ENCODE measurements around the gene AAMP.
"Not testable (repeated sequence)": the region's sequence is repeated elsewhere in the genome, so short reads cannot be mapped to it uniquely, and the experiment has no call there.

The AAMP gene

DNA sequence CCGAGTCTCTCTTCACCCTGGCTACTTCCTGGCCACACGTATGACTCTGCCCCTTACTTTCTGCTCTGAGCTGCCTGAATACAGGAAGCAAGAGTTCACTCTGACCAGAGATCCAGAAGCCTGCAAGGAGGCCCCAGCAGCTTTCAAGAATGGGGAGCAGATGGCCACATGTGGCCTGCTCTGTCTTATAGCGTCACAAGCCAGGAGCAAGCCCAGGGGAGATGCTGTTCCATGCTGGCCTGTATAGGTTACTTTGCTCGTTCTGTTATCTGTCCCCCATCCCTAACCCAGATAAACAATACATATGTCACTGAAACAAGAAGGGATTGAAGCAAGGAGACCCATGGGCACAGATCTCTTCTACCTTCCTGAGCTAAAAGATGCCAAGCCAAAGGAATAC lies 4.6 kb upstream of the AAMP start:
- DNase-seq (ENCODE audit: low read depth, low spot score), result no peak

GRCh38 chr2:218273908-218274249 lies 3.9 kb upstream of the AAMP start:
- DNase-seq (ENCODE audit: low read depth, low spot score), result no peak

- DNase-seq (ENCODE audit: low read depth, low spot score), result not testable (repeated sequence)
Observed at GRCh38 chr2:218273214-218273907, 3.4 kb upstream of the AAMP start.

DNA sequence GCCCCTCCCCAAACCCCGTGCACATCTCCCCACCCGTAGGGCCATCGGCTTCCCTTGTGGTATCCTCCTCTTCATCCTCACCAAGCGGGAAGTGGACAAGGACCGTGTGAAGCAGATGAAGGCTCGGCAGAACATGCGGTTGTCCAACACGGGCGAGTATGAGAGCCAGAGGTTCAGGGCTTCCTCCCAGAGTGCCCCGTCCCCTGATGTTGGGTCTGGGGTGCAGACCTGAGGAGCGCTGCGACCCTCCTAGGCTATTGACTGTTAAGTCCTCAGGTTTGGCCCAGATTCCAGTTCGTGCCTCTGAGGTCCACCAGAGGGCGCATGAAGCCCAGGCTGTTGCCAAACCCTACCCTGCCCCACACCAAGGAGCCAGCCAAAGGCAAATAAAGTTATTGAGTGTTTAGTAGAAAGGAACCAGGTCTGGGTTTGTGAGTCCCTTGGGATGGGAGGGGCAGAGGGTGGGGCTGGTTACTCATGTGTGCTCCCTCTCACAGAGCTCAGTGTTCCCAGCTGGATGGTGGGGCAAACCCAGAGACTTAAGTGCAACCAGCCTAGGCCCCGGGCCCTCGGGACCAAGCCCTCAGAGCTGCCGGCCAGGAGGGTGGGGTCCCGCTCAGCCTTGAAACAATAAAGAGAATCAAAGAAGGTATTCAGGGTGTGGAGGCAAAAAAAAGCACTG lies 2.7 kb upstream of the AAMP start:
- DNase-seq (ENCODE audit: low read depth, low spot score), result peak; percentile 52

DNA sequence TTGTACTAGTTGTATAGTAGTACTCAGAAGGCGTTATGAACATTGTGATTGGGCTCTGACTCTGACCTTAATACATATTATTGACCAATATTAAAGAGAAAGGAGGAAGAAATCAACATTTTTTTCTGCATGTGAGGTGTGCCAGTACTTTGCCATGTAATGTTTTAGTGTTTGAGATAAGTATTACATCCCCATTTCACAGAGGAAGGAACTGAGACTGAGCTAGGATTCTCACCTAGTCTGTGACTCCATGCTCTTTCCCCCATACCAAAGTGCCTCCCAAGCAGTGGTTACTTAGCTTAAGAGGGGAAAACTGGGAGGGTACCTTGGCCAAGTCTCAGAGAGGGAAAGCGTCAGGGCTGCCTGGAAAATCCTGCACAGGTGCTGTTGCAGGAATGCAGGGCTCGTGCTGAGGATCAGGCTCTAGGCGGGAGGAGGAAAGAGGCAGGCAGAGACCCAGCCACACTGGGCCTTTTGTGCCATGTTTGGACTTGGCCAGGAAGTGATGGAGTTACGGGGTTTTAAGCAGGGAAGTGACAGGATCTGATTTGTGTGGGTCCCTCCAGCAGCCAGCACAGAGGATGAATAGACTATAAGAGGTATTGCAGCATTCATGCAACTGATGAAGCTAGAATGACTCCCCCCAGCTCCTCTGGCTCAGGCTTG lies 2.1 kb upstream of the AAMP start:
- DNase-seq (ENCODE audit: low read depth, low spot score), result no peak

DNA sequence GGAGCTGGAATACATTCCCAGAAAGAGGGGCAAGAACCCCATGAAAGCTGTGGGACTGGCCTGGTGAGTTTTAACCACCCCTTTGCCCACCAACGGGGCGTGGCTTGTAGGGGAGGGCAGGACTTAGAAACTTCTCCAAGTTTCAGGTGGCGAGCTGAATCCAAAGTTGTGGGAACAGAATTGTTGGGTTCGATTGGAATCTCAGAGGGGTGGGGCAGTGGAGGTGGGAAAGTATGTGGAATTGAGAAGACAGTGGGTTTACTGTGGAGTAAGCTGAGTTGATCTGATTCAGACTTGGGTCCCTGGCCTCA lies 1.5 kb upstream of the AAMP start:
- DNase-seq (ENCODE audit: low read depth, low spot score), result no peak

DNA sequence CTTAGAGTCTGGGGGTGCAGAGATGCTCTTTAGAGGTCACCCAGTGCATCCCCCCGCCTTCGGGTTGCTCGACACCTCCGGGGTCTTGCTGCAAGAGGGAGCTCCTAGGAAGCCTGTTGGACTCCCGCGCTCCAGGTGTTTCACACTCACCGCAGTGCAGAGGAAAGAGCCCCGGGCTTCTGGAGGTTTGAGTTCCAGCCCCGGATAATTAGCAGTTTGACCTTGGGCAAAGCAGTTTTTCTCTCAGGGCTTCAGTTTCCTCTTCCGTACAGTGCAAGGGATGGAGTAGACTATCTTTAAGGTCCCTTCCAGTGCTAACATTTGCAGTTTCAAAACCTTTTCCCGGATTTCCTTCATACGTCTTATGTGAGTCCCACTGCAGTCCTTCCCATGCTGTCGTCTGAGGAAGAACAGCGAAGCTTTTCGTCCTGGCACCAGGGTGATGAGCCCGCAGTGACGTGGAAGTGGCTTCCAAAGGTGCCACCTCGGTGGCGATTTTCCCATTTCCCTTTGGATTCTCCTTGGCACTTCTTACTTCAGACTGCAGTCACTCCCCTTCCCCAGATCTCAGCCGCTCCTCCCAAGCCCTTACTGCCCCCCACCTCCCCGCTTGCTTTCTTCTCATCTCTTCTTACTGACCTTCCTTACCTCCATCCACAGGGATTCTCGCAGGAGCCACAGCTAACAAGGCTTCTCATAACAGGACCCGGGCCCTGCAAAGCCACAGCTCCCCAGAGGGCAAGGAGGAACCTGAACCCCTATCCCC lies 967 bp upstream of the AAMP start:
- no peak for DNase-seq (ENCODE audit: low read depth, low spot score)

DNA sequence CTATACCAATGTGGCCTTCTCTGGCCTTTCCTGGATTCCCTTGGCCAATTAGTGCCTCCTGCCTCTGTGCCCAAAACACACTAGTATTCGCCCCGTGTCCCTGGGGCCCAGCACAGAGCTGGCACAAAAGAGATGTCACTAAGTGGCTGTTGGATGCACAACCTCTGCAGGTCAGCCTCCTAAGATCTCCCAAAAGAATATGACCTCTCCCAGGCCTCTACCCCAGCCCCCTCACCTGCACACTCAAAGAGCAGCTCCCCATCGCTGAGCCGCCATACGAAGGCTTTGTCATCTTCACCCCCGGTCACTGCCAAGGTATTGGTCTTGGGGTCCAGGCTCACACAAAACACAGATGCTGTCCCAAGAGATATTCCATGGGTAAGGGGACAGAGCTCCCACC lies 2.7 kb downstream of the AAMP start:
- DNase-seq (ENCODE audit: low read depth, low spot score), result no peak

GRCh38 chr2:218266316-218266979 lies 3.5 kb downstream of the AAMP start:
- no peak for DNase-seq (ENCODE audit: low read depth, low spot score)

- DNase-seq (ENCODE audit: low read depth, low spot score), result no peak
Observed at GRCh38 chr2:218265626-218266025, 4.3 kb downstream of the AAMP start.

GRCh38 chr2:218264773-218265561 lies 5.0 kb downstream of the AAMP start:
- DNase-seq (ENCODE audit: low read depth, low spot score), result no peak

DNA sequence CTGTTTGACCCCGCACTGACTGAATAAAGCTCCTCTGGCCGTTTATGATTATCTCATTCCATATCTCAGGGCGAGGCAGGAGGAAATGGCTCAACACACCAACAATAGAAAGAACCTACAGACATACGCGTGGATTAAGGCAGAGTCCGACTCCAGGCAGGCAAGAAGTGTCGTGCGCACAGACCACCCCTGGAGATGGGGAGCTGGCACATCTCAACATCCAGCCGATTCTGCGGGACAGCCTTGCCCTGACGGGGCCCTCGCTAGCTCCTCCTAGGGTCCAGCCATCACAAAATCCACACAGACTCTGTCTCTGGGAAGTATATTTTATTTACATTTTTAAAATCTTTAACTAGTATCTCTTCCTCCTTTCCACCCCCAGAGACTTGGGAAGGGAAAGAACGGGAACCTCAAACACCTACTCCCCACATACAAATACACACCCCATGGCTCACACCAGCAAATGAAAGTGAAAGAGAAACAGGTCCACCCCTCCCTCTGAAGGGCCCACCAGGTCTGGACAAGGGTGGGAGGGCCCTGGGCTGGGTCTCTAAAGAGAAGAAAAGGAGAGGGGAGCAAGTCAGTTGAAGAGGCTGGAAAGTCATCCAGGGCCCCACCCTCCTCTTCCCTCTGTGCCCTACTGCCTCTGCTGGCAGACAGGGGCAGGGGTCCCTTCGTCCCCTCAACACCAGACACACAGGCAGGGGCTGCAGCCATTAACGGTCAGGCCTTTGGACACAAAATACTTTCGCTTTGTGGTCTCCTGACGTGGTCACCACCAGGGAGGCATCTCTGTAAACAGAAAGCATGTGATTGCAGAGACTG lies 5.9 kb downstream of the AAMP start:
- no peak for DNase-seq (ENCODE audit: low read depth, low spot score)

- no peak for DNase-seq (ENCODE audit: low read depth, low spot score)
Observed at GRCh38 chr2:218262631-218263586, 7.0 kb downstream of the AAMP start.

DNA sequence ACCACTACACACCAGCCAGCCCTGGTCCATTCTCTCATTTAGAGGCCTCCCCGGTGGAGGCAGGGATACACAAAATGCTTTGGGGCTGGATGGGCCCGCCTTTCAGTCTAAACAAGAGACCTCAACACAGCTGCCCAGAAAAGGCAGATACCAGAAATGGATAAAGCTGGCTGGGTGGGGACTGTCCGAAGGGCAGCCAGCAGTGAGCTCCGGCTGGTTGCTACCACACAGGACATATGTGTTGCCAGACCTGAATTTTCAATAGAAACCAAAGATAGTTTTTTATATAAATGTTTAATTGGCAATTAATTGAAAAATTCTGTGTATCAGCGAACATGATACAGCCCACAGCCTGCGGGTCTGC lies 7.7 kb downstream of the AAMP start:
- DNase-seq (ENCODE audit: low read depth, low spot score), result no peak

- no peak for DNase-seq (ENCODE audit: low read depth, low spot score)
Observed at GRCh38 chr2:218261423-218262236, 8.3 kb downstream of the AAMP start.

GRCh38 chr2:218260742-218261422 lies 9.1 kb downstream of the AAMP start, which contains the start of gene GPBAR1:
GPBAR1 (plus strand) TSS chr2:218261015; CDS start chr2:218262725, 1,710 bp downstream.
- DNase-seq (ENCODE audit: low read depth, low spot score), result no peak

DNA sequence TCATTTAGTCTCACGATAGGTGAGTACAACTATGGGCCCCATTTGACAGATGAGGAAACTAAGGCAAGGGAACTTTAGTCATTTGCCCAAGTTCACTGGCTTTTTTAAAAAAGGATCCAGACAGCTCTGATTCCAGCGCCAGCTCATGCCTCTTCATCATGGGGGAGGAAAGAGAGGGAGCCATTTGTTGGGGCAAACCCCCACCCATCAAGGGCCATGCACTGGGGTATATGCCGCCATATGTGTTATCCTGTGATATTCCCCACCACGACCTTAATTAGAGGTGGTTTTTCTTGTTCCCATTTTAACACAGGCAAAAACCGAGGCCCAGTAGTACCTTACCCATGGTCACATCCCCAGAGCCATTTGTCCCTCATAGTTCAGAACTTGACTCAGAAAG lies 9.8 kb downstream of the AAMP start:
- DNase-seq (ENCODE audit: low read depth, low spot score), result no peak
